Peyer's patch (tissue), 4 donors: Measurements from ENCODE around the gene CCDC157. TPM values are rescaled to one million over a fixed set of nuclear protein-coding genes. Genes with fewer than 3 reads are reported as not detected.

Experiments used
- DNase-seq, 3 donors: peaks; one replicate each; pipeline ENCODE4 v3.0.0-alpha.2; 2017 to 2019
- H3K27ac ChIP-seq, 4 donors: fragments of 200-600 bp; sonication (generic); one replicate each; pipeline ENCODE4 v1.5.1; 2016 to 2019
- H3K27me3 ChIP-seq, 2 donors: fragments of 200-600 bp; sonication (generic); one replicate each; pipeline ENCODE4 v1.5.1; 2019
- H3K36me3 ChIP-seq, 3 donors: fragments of 200-600 bp; sonication (generic); one replicate each; pipeline ENCODE4 v1.5.1; 2016 to 2019
- H3K4me1 ChIP-seq, 4 donors: fragments of 200-600 bp; sonication (generic); one replicate each; pipeline ENCODE4 v1.5.1; 2016 to 2019
- H3K4me3 ChIP-seq, 4 donors: fragments of 200-600 bp; sonication (generic); 1 replicate in 3 of 4; 2 replicates in 1 of 4; pipeline ENCODE4 v1.5.1; 2016 to 2019; ENCODE audit warnings: mild to moderate bottlenecking in 1 of 4
- H3K9me3 ChIP-seq, 4 donors: fragments of 200-600 bp; sonication (generic); one replicate each; pipeline ENCODE4 v1.5.1; 2016 to 2019; ENCODE audit warnings: mild to moderate bottlenecking in 1 of 4
- CTCF ChIP-seq, 6 experiments: fragments of 450-650 bp in 4 of 6; fragments of 200-600 bp in 2 of 6; sonication (generic) in 1 of 6; IDR thresholded peaks; one replicate each; pipeline ENCODE4 v1.5.1; 2017 to 2019; ENCODE audit warnings: antibody characterized with exemption in 6 of 6, mild to moderate bottlenecking in 3 of 6, moderate library complexity in 1 of 6
- POLR2A ChIP-seq, 2 donors: fragments of 450-650 bp; IDR thresholded peaks; one replicate each; pipeline ENCODE4 v1.5.1; 2017; ENCODE audit warnings: antibody characterized with exemption in 2 of 2, mild to moderate bottlenecking in 2 of 2, moderate library complexity in 2 of 2
- total RNA-seq, 4 donors: library from RNA; depleted of rRNA; stranded (reverse); fragments of >200 nt; gene quantifications; one replicate each; pipeline ENCODE4 v1.1.0, GENCODE V29; 2016

Gene CCDC157
- total RNA-seq, 4 donors from 2014 or later, result 3.5 to 8.8 (median 6.9) TPM

GRCh38 chr22:30348809-30349208, 8.0 kb upstream of the CCDC157 start:
- DNase-seq, result no peak
- no peaks in the 10 kb centered on the region for H3K9me3 ChIP-seq
- H3K27me3 ChIP-seq, result no peaks in the 10 kb centered on the region
- H3K27ac ChIP-seq, result peak overlapping the region in 1 of 4 donors; percentile 32
- peaks cover 0 to under 1% (median 0%) of the 10 kb centered on the region in 4 donors for H3K4me1 ChIP-seq
- H3K36me3 ChIP-seq, result peaks cover 0 to 89% (median 0%) of the 10 kb centered on the region in 3 donors
- TF ChIP-seq CTCF (IDR thresholded peaks at IDR 0.05), result no peak
- TF ChIP-seq POLR2A (IDR thresholded peaks at IDR 0.05), result no peak
- no peak overlapping the region for H3K4me3 ChIP-seq

DNA sequence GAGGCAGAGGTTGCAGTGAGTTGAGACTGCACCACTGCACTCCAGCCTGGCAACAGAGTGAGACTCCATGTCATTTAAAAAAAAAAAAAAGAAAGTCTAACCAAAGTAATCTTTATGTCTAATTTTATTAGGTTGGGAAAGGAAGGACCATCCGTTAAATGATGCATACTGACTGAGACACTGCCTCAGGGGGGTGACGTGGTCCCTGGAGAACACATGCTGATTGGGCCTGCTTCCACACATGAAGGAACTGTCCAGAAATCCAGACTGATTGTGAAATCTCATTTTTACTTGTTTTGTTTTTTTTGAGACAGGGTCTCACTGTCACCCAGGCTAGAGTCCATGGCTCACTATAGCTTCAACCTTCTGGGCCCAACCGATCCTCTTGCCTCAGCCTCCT, 5.6 kb upstream of the CCDC157 start:
- no peak overlapping the region for H3K27ac ChIP-seq
- no peak for TF ChIP-seq CTCF (IDR thresholded peaks at IDR 0.05)
- no peak for TF ChIP-seq POLR2A (IDR thresholded peaks at IDR 0.05)
- no peak overlapping the region for H3K4me3 ChIP-seq
- H3K4me1 ChIP-seq, result peaks cover 0 to 23% (median 9%) of the 10 kb centered on the region in 4 donors
- peaks cover 0 to 65% (median 0%) of the 10 kb centered on the region in 3 donors for H3K36me3 ChIP-seq
- H3K27me3 ChIP-seq, result no peaks in the 10 kb centered on the region
- DNase-seq, result no peak
- no peaks in the 10 kb centered on the region for H3K9me3 ChIP-seq

DNA sequence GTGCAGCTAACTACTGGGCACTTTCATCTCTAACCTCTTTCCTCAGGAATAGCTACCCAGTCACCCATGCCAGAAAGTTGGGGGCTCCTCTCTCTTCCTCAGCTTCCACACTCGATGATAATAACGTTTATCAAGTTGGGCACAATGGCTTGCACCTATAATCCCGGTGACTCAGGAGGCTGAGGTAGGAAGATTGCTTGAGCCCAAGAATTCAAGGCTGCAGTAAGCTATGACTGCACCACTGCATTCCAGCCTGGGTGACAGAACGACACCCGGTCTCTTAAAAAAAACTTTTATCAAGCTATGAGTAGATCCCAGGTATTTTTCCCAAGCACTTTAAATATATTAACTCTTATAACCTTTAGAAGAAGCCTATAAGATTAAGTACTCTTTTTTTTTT, 2.2 kb upstream of the CCDC157 start:
- peaks cover 0 to 32% (median 9%) of the 10 kb centered on the region in 4 donors for H3K4me1 ChIP-seq

DNA sequence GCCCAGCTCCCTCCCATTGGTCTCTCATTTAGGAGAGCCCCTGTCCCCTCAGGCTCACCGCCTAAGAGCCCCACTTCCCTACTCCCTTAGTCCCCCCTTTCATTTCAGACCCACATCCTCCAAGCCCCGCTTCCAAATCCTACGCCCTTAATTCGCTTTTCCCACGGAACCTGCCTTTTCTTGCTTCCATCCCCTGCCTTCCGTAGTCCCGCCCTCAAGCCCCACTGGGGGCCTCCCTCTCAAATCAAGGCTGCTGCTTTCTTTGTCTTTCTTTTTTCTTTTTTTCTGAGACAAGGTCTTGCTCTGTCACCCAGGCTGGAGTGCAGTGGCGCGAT, 396 bp downstream of the CCDC157 start:
- no peak for DNase-seq
- TF ChIP-seq POLR2A (IDR thresholded peaks at IDR 0.05) (no peak), CTCF (IDR thresholded peaks at IDR 0.05) (no peak)
- peaks cover 0 to 32% (median 9%) of the 10 kb centered on the region in 4 donors for H3K4me1 ChIP-seq
- no peaks in the 10 kb centered on the region for H3K27me3 ChIP-seq
- peak overlapping the region; percentile 83 to 99 (median 90) for H3K4me3 ChIP-seq
- H3K36me3 ChIP-seq, result peaks cover 0 to 9% (median 0%) of the 10 kb centered on the region in 3 donors
- no peaks in the 10 kb centered on the region for H3K9me3 ChIP-seq
- H3K27ac ChIP-seq, result peak overlapping the region in 3 of 4 donors; percentile 97 to 98 (median 98)

More for the DNA sequence above, 2.2 kb upstream of the CCDC157 start:
- Histone ChIP-seq H3K4me3 (peak overlapping the region in 1 of 4 donors; percentile 7), H3K36me3 (peaks cover 0 to 34% (median 0%) of the 10 kb centered on the region in 3 donors), H3K27ac (no peak overlapping the region), H3K9me3 (no peaks in the 10 kb centered on the region), H3K27me3 (no peaks in the 10 kb centered on the region)
- TF ChIP-seq POLR2A (IDR thresholded peaks at IDR 0.05) (no peak), CTCF (IDR thresholded peaks at IDR 0.05) (no peak)
- DNase-seq, result no peak

GRCh38 chr22:30357650-30358215, 926 bp downstream of the CCDC157 start:
- peaks cover 0 to 32% (median 9%) of the 10 kb centered on the region in 4 donors for H3K4me1 ChIP-seq
- no peaks in the 10 kb centered on the region for H3K9me3 ChIP-seq
- H3K27me3 ChIP-seq, result no peaks in the 10 kb centered on the region
- H3K36me3 ChIP-seq, result peaks cover 0 to 4% (median 0%) of the 10 kb centered on the region in 3 donors
- H3K4me3 ChIP-seq, result peak overlapping the region in 1 of 4 donors; percentile 83
- no peak overlapping the region for H3K27ac ChIP-seq
- no peak for TF ChIP-seq POLR2A (IDR thresholded peaks at IDR 0.05)
- DNase-seq, result no peak

DNA sequence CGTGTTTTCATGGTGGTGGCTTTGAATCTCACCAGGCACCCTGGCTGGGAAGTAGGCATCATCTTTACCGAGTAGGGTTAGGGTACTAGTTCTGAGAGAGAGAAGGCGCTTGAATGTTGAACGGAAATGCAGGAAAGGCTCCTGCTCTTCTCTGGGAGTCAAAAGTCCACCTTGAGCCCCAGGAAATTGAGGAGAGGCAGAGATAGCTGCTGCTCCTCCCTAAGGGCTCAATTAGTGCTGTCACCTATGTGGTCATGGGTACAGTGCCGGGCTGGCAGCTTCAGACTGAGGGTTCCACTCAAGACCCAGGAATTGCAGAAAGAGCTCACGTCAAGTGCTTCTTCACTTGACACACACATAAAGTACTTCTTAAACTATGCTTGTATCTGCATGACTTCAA, 1.7 kb downstream of the CCDC157 start:
- peaks cover 0 to 32% (median 9%) of the 10 kb centered on the region in 4 donors for H3K4me1 ChIP-seq
- no peak overlapping the region for H3K27ac ChIP-seq
- no peaks in the 10 kb centered on the region for H3K9me3 ChIP-seq
- no peaks in the 10 kb centered on the region for H3K27me3 ChIP-seq
- H3K36me3 ChIP-seq, result no peaks in the 10 kb centered on the region
- no peak overlapping the region for H3K4me3 ChIP-seq
- no peak for TF ChIP-seq POLR2A (IDR thresholded peaks at IDR 0.05)
- TF ChIP-seq CTCF (IDR thresholded peaks at IDR 0.05), result no peak
- no peak for DNase-seq
